ENCODE results near the gene ZNF622. TPM values are rescaled to one million over a fixed set of nuclear protein-coding genes. Genes with fewer than 3 reads are reported as not detected.
A peak's percentile ranks its signal among the peaks of the same experiment; 100 is the strongest.

ZNF622 gene
- total RNA-seq, 1 donor from 2014 or later: 75.5 TPM

- Histone ChIP-seq H3K9me3 (no peaks in the 10 kb centered on the region), H3K36me3 (peaks cover 23 to 30% of the 10 kb centered on the region in 2 donors), H3K4me1 (peaks cover 0 to 21% of the 10 kb centered on the region in 2 donors), H3K4me3 (peak overlapping the region; percentile 73 to 91), H3K27me3 (no peaks in the 10 kb centered on the region), H3K27ac (peak overlapping the region; percentile 74 to 86)
- no peak for DNase-seq (ENCODE audit: low spot score in 2 of 2)
- TF ChIP-seq, protein P1, sequence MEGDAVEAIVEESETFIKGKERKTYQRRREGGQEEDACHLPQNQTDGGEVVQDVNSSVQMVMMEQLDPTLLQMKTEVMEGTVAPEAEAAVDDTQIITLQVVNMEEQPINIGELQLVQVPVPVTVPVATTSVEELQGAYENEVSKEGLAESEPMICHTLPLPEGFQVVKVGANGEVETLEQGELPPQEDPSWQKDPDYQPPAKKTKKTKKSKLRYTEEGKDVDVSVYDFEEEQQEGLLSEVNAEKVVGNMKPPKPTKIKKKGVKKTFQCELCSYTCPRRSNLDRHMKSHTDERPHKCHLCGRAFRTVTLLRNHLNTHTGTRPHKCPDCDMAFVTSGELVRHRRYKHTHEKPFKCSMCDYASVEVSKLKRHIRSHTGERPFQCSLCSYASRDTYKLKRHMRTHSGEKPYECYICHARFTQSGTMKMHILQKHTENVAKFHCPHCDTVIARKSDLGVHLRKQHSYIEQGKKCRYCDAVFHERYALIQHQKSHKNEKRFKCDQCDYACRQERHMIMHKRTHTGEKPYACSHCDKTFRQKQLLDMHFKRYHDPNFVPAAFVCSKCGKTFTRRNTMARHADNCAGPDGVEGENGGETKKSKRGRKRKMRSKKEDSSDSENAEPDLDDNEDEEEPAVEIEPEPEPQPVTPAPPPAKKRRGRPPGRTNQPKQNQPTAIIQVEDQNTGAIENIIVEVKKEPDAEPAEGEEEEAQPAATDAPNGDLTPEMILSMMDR (IDR thresholded peaks at IDR 0.05): no peak
- intact Hi-C loops (cut with DNase I): no loop called here
Measured at GRCh38 chr5:16464664-16465543, 696 bp downstream of the ZNF622 start.

DNA sequence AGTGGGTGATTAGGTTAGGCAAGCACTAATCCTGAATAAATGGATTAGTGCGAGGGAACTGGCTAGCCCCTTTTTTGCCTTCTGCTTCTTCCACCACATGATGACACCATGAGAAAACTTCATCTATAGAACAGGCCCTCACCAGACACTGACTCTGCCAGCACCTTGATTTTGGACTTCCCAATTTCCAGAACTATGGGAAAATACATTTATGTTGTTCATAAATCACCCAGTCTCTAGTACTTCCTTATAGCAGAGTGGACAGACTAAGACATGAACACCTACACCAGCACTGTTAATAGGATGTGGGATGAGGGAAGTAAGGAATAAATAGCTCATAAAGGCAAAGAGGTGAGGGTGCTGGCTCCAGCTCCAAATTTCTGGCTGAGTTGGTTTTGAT lies 1.4 kb downstream of the ZNF622 start:
- Histone ChIP-seq H3K9me3 (no peaks in the 10 kb centered on the region), H3K27ac (no peak overlapping the region), H3K4me3 (peak overlapping the region; percentile 73 to 91), H3K36me3 (peaks cover 27 to 30% of the 10 kb centered on the region in 2 donors), H3K27me3 (no peaks in the 10 kb centered on the region), H3K4me1 (peaks cover 0 to 21% of the 10 kb centered on the region in 2 donors)
- intact Hi-C loops (cut with DNase I): no loop called here
- TF ChIP-seq, protein P1 (IDR thresholded peaks at IDR 0.05): no peak
- no peak for DNase-seq (ENCODE audit: low spot score in 2 of 2)

GRCh38 chr5:16461782-16462181 lies 3.8 kb downstream of the ZNF622 start:
- Histone ChIP-seq H3K9me3 (no peaks in the 10 kb centered on the region), H3K4me1 (peaks cover 0 to 16% of the 10 kb centered on the region in 2 donors), H3K4me3 (no peak overlapping the region), H3K36me3 (peaks cover 35 to 46% of the 10 kb centered on the region in 2 donors), H3K27me3 (no peaks in the 10 kb centered on the region), H3K27ac (no peak overlapping the region)
- DNase-seq (ENCODE audit: low spot score in 2 of 2): no peak
- intact Hi-C loops (cut with DNase I): no loop called here
- TF ChIP-seq, protein P1 (IDR thresholded peaks at IDR 0.05): no peak

DNA sequence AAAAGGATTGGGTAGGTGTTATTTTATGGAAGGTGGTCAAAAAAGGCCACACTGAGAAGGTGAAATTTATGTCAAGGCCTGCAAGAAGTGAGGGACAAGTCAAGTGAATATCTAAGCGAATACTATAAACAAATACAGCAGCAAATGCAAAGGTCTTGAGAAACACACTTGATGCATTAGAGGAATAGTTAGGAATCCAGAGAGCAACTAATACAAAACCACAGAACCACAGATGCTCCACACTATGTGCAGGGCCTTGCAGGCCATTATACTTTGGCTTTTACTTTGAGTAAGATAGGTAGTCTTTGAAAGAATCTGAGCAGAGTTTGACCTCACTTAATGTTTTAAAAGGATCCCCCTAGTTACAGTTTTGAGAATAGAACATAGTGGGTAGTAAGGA lies 4.6 kb downstream of the ZNF622 start:
- Histone ChIP-seq H3K4me1 (peaks cover 0 to 12% of the 10 kb centered on the region in 2 donors), H3K36me3 (peaks cover 35 to 51% of the 10 kb centered on the region in 2 donors)
- DNase-seq (ENCODE audit: low spot score in 2 of 2): no peak

DNA sequence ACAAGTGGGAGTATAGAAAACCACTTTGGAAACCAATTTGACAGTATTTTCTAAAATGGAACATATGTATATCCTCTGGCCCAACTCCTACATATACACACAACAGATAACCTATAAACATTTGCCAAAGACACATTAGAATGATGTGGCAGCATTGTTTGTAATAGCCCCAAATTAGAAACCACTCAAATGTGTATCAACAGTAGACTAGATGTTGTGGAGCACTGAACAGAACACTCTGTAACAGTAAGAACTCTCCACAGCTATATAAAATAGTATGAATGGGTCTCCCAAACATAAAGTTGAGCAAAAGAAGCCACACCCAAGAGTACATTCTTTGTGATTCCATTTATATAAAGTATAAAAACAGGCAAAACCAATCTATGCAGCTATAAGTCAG lies 6.1 kb downstream of the ZNF622 start:
- H3K4me3 ChIP-seq: no peak overlapping the region
- no peak overlapping the region for H3K27ac ChIP-seq
- no peaks in the 10 kb centered on the region for H3K9me3 ChIP-seq
- TF ChIP-seq, protein P1 (IDR thresholded peaks at IDR 0.05): no peak
- no peak for DNase-seq (ENCODE audit: low spot score in 2 of 2)
- H3K36me3 ChIP-seq: peaks cover 35 to 63% of the 10 kb centered on the region in 2 donors
- peaks cover 0 to 11% of the 10 kb centered on the region in 2 donors for H3K4me1 ChIP-seq
- no peaks in the 10 kb centered on the region for H3K27me3 ChIP-seq
- intact Hi-C loops (cut with DNase I): no loop called here

More for the DNA sequence above, 4.6 kb downstream of the ZNF622 start:
- Histone ChIP-seq H3K4me3 (no peak overlapping the region), H3K27me3 (no peaks in the 10 kb centered on the region), H3K27ac (no peak overlapping the region), H3K9me3 (no peaks in the 10 kb centered on the region)
- TF ChIP-seq, protein P1 (IDR thresholded peaks at IDR 0.05): no peak
- intact Hi-C loops (cut with DNase I): no loop called here

All from ascending aorta (tissue), 2 donors.